Measurements from ENCODE around the gene GPR158.
"Not testable (repeated sequence)": the region's sequence is repeated elsewhere in the genome, so short reads cannot be mapped to it uniquely, and the experiment has no call there.

Gene GPR158

DNA sequence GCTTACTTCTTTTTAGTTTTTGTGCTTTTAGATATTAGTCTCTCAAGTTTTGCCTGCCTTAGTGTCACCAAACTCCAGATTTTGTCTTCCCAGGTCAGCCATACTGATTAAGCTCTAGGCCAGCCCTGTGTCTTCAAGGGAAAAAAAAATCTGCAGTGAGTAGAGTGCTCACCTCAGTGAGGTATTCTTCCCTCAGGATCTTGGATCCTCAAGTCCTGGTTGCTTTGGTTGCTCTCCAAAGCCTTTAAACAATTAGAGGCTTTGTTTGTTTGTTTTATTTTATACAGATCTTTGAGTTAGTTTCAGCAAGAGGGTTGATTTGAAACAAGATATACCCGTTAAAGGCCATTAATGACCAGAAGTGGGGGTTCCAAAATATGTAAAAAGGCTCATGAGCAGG, 165.2 kb downstream of the GPR158 start:
- no peak for DNase-seq (ENCODE audit: low read depth)
- TF ChIP-seq, protein P1, sequence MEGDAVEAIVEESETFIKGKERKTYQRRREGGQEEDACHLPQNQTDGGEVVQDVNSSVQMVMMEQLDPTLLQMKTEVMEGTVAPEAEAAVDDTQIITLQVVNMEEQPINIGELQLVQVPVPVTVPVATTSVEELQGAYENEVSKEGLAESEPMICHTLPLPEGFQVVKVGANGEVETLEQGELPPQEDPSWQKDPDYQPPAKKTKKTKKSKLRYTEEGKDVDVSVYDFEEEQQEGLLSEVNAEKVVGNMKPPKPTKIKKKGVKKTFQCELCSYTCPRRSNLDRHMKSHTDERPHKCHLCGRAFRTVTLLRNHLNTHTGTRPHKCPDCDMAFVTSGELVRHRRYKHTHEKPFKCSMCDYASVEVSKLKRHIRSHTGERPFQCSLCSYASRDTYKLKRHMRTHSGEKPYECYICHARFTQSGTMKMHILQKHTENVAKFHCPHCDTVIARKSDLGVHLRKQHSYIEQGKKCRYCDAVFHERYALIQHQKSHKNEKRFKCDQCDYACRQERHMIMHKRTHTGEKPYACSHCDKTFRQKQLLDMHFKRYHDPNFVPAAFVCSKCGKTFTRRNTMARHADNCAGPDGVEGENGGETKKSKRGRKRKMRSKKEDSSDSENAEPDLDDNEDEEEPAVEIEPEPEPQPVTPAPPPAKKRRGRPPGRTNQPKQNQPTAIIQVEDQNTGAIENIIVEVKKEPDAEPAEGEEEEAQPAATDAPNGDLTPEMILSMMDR (conservative IDR thresholded peaks at IDR 0.05; ENCODE audit: control insufficient read depth, insufficient read depth, low read depth, low read length) = no peak
- H3K4me3 ChIP-seq (ENCODE audit: control insufficient read depth, low read depth, low read length) = no peak overlapping the region

DNA sequence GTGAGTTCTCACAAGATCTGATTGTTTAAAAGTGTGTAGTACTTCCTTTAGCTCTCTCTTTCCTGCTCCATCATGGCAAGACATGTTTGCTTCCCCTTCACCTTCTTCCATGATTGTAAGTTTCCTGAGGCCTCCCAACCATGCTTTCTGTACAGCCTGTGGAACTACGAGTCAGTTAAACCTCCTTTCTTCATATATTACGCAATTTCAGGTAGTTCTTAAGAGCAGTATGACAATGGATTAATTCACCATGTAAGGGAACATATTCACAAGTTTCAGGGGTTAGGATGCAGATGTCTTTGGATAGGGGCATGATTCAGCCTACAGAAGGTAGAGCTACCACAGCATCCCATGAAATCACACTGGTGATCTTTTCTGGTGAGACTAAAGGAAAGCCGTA, 174.7 kb downstream of the GPR158 start:
- DNase-seq (ENCODE audit: low read depth) = no peak
- TF ChIP-seq, protein P1 (conservative IDR thresholded peaks at IDR 0.05; ENCODE audit: control insufficient read depth, insufficient read depth, low read depth, low read length) = no peak

DNA sequence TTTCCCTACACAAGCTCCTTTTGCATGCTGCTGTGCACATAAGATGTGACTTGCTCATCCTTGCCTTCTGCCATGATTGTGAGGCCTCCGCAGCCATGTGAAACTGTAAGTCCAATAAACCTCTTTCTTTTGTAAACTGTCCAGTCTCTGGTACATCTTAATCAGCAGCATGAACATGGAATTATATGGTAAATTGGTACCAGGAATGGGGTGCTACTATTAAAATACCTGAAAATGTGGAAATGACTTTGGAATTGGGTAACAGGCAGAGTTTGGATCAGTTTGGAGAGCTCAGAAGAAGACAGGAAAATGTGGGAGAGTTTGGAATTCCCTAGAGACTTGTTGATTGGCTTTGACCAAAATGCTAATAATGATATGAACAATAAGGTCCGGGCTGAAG, 181.8 kb downstream of the GPR158 start:
- H3K4me3 ChIP-seq (ENCODE audit: control insufficient read depth, low read depth, low read length) = no peak overlapping the region
- DNase-seq (ENCODE audit: low read depth) = no peak
- TF ChIP-seq, protein P1 (conservative IDR thresholded peaks at IDR 0.05; ENCODE audit: control insufficient read depth, insufficient read depth, low read depth, low read length) = no peak

More for the DNA sequence above, 174.7 kb downstream of the GPR158 start:
- H3K4me3 ChIP-seq (ENCODE audit: control insufficient read depth, low read depth, low read length) = no peak overlapping the region

DNA sequence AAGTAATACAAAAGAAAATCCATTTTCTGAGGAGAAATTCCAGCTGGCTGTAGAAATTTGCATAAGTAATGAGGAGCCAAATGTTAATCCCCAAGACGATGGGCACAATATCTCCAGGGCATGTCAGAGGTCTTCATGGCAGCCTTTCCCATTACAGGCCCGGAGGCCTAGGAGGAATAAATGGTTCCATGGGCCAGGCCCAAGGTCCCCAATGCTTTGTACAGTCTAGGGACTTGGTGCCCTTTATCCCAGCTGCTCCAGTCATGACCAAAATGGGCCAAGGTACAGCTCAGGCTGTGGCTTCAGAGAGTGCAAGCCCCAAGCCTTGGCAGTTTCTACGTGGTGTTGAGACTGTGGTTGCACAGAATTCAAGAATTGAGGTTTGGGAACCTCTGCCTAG, 182.5 kb downstream of the GPR158 start:
- no peak for DNase-seq (ENCODE audit: low read depth)
- TF ChIP-seq, protein P1 (conservative IDR thresholded peaks at IDR 0.05; ENCODE audit: control insufficient read depth, insufficient read depth, low read depth, low read length) = no peak
- no peak overlapping the region for H3K4me3 ChIP-seq (ENCODE audit: control insufficient read depth, low read depth, low read length)

DNA sequence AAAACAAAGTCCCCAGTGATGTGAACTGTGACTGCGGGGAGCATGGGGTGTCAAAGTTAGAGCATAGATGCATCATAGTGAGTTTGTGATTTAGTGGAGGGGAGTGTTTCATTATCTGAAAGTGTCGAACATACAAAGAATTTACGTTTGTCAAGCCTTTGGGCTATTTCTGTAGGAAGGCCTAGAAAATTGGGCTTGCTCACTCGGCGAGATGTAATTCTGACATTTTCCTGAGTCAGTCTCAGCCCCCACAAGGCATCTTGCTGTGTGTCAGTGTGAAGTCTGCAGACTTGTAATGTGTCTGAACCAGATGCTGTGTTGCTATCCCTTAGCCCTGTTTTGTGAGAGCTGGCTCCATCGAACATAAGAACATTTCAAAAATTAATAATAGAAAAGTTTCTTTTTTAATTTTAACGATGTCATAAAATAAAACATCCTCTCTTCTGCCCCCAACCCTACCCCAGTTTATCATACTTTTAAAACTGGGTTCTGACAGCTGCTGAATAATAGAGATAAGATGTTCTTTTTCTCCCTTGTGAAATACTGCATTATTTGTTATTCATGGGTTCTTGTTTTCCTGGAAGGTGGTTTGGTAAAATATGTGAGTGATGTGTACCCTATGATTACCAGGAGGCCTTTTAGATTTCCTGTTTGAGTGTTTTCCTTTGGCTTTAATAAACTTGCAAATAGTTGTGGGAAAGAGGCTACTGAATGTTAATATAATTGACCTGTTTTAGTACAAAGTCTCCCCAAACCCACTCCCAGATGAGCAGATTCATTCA, 207.4 kb downstream of the GPR158 start:
- DNase-seq (ENCODE audit: low read depth) = no peak
- H3K4me3 ChIP-seq (ENCODE audit: control insufficient read depth, low read depth, low read length) = no peak overlapping the region
- TF ChIP-seq, protein P1 (conservative IDR thresholded peaks at IDR 0.05; ENCODE audit: control insufficient read depth, insufficient read depth, low read depth, low read length) = no peak

DNA sequence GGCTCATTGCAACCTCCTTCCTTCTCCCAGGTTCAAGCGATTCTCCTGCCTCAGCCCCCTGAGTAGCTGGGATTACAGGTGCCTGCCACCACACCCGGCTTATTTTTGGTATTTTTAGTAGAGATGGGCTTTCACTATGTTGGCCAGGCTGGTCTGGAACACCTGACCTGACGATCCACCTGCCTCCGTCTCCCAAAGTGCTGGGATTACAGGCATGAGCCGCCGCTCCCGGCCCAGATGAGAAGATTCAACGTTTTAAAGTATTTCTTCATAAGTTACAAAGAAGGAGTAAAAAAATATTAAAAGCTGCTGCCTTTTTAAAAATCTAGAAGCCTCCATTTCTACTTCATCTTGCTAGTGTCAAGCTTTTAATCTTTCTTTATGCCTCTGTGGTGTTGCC, 208.1 kb downstream of the GPR158 start:
- not testable (repeated sequence) for DNase-seq (ENCODE audit: low read depth); H3K4me3 ChIP-seq (ENCODE audit: control insufficient read depth, low read depth, low read length)

DNA sequence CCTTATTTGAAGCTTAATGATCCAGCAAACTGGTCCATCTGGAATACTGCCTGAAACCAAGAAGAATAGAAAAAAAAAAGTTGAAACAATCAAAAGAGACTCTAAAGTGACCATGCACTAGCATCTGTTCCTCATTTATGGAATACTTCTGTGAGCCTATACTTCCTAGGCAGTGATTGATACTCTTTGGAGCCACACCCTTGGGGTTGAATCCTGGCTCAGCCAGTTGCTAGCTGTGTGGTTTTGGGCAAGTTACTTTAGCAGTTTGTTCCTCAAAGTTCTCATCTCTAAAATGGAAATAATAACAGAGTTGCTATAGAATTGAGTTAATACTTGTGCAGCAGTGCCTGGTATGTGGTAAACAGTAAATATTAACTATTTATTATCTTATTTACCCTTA, 208.9 kb downstream of the GPR158 start:
- no peak for DNase-seq (ENCODE audit: low read depth)
- TF ChIP-seq, protein P1 (conservative IDR thresholded peaks at IDR 0.05; ENCODE audit: control insufficient read depth, insufficient read depth, low read depth, low read length) = no peak
- no peak overlapping the region for H3K4me3 ChIP-seq (ENCODE audit: control insufficient read depth, low read depth, low read length)

Data from fibroblast of mammary gland (primary cell).